Medulla oblongata (tissue), 1 donor: Measurements from ENCODE around the gene SMARCAL1.
"Not testable (repeated sequence)": the region's sequence is repeated elsewhere in the genome, so short reads cannot be mapped to it uniquely, and the experiment has no call there.

Experiments used
- DNase-seq: peaks from one replicate; pipeline ENCODE4 v3.0.0-alpha.2; 2015; ENCODE audit errors: extremely low spot score

Gene SMARCAL1

GRCh38 chr2:216501854-216502253, 89.6 kb downstream of the SMARCAL1 start:
- no peak for DNase-seq

- DNase-seq = no peak
These were observed 90.3 kb downstream of the SMARCAL1 start for GRCh38 chr2:216502381-216503158.

GRCh38 chr2:216503159-216503629, 90.9 kb downstream of the SMARCAL1 start:
- DNase-seq = no peak

GRCh38 chr2:216503697-216504375, 91.6 kb downstream of the SMARCAL1 start:
- DNase-seq = no peak

- DNase-seq = no peak
These were observed 92.1 kb downstream of the SMARCAL1 start for GRCh38 chr2:216504376-216504762.

- DNase-seq = no peak
These were observed 93.1 kb downstream of the SMARCAL1 start for GRCh38 chr2:216505133-216506106.

- no peak for DNase-seq
These were observed 95.2 kb downstream of the SMARCAL1 start for GRCh38 chr2:216507220-216508160.

GRCh38 chr2:216508229-216508628, 95.9 kb downstream of the SMARCAL1 start:
- DNase-seq = no peak

- DNase-seq = peak; percentile 48
These were observed 104.6 kb downstream of the SMARCAL1 start for GRCh38 chr2:216516730-216517350.

GRCh38 chr2:216517447-216518225, 105.4 kb downstream of the SMARCAL1 start:
- DNase-seq = no peak

GRCh38 chr2:216518566-216519119, 106.4 kb downstream of the SMARCAL1 start:
- DNase-seq = not testable (repeated sequence)

GRCh38 chr2:216519154-216519762, 107.0 kb downstream of the SMARCAL1 start:
- DNase-seq = peak; percentile 90

- no peak for DNase-seq
These were observed 107.8 kb downstream of the SMARCAL1 start for GRCh38 chr2:216520112-216520511.

GRCh38 chr2:216522892-216523502, 110.7 kb downstream of the SMARCAL1 start:
- DNase-seq = no peak

GRCh38 chr2:216525972-216526371, 113.7 kb downstream of the SMARCAL1 start:
- no peak for DNase-seq

- no peak for DNase-seq
These were observed 114.7 kb downstream of the SMARCAL1 start for GRCh38 chr2:216526939-216527338.

GRCh38 chr2:216527600-216527999, 115.3 kb downstream of the SMARCAL1 start:
- no peak for DNase-seq

- DNase-seq = no peak
These were observed 120.3 kb downstream of the SMARCAL1 start for GRCh38 chr2:216532562-216532961.
